ENCODE results near the gene NT5C.

NT5C gene

GRCh38 chr17:75114552-75115314 lies 16.8 kb downstream of the NT5C start:
- Histone ChIP-seq H3K4me1 (ENCODE audit: control insufficient read depth, insufficient read depth, low read length) (peaks cover 4% of the 10 kb centered on the region; the same call in 1 of the 2 replicates), H3K4me3 (ENCODE audit: low read depth, low read length) (peak overlapping the region; percentile 36), H3K9me3 (ENCODE audit: control insufficient read depth, insufficient read depth, low read depth, low read length) (no peaks in the 10 kb centered on the region), H3K27ac (ENCODE audit: extremely low read depth, low read depth, low read length) (peak overlapping the region; percentile 25; the same call in 1 of the 2 replicates), H3K36me3 (ENCODE audit: control insufficient read depth in 2 of 2, insufficient read depth in 1 of 2, low read length in 2 of 2) (peaks cover 0 to 37% of the 10 kb centered on the region in 2 experiments; a peak in 2 of 3 replicates)
- POLR2A ChIA-PET = interaction anchor here (0.5 to 2.8 kb wide), 28 partner anchors 9 to 410 kb away, joined by 3 to 21 read pairs (median 4); partner anchors contain the start of genes ATP5PD, FDXR, GRB2 and HID1
- CTCF ChIA-PET = interaction anchor here (0.6 to 7.1 kb wide), 68 partner anchors 11 to 635 kb away, joined by 3 to 149 read pairs (median 6); partner anchors contain the start of genes ATP5PD, HID1, JPT1 and MIF4GD
- TF ChIP-seq ZNF639 (tag by site-specific recombination; IDR thresholded peaks at IDR 0.05) (no peak), ZXDB (tag by site-specific recombination; IDR thresholded peaks at IDR 0.05) (no peak), ZSCAN16 (tag by site-specific recombination; IDR thresholded peaks at IDR 0.05) (no peak), ZNF121 (tag by site-specific recombination; IDR thresholded peaks at IDR 0.05) (no peak), ZNF184 (tag by site-specific recombination; IDR thresholded peaks at IDR 0.05) (no peak), KLF1 (tag by site-specific recombination; IDR thresholded peaks at IDR 0.05) (no peak), ZNF76 (tag by site-specific recombination; IDR thresholded peaks at IDR 0.05; ENCODE audit: borderline replicate concordance, low read depth) (no peak)

GRCh38 chr17:75113798-75114551 lies 17.6 kb downstream of the NT5C start:
- Histone ChIP-seq H3K36me3 (ENCODE audit: control insufficient read depth in 2 of 2, insufficient read depth in 1 of 2, low read length in 2 of 2) (peaks cover 0 to 35% of the 10 kb centered on the region in 2 experiments; a peak in 2 of 3 replicates), H3K27ac (ENCODE audit: extremely low read depth, low read depth, low read length) (peak overlapping the region; percentile 25; the same call in 1 of the 2 replicates), H3K4me3 (ENCODE audit: low read depth, low read length) (peak overlapping the region; percentile 36), H3K9me3 (ENCODE audit: control insufficient read depth, insufficient read depth, low read depth, low read length) (no peaks in the 10 kb centered on the region), H3K4me1 (ENCODE audit: control insufficient read depth, insufficient read depth, low read length) (peaks cover 9% of the 10 kb centered on the region)
- POLR2A ChIA-PET = interaction anchor here (0.5 to 2.8 kb wide), 29 partner anchors 8 to 411 kb away, joined by 3 to 21 read pairs (median 4); partner anchors contain the start of genes ATP5PD, FDXR, GRB2 and HID1
- CTCF ChIA-PET = interaction anchor here (0.6 to 7.1 kb wide), 71 partner anchors 10 to 1089 kb away, joined by 3 to 149 read pairs (median 6); partner anchors contain the start of genes ATP5PD, HID1, JPT1 and MIF4GD
- TF ChIP-seq ZBTB6 (tag by site-specific recombination; IDR thresholded peaks at IDR 0.05) = 0 out of 2 replicates have a peak, but pooled peaks have one; percentile 28
- TF ChIP-seq ZEB2 (tag by site-specific recombination; IDR thresholded peaks at IDR 0.05) = peak; percentile 27; the same call in 1 of the 2 replicates
- no peak for TF ChIP-seq ZNF558 (tag by site-specific recombination; IDR thresholded peaks at IDR 0.05)
- no peak for TF ChIP-seq ZBTB21 (tag by site-specific recombination; IDR thresholded peaks at IDR 0.05)
- no peak for TF ChIP-seq ZNF449 (tag by site-specific recombination; IDR thresholded peaks at IDR 0.05)
- no peak for TF ChIP-seq ZNF354C (tag by site-specific recombination; IDR thresholded peaks at IDR 0.05; ENCODE audit: borderline replicate concordance, low read depth)
- TF ChIP-seq ZBTB10 (tag by site-specific recombination; IDR thresholded peaks at IDR 0.05) = no peak
- TF ChIP-seq ZNF2 (tag by site-specific recombination; IDR thresholded peaks at IDR 0.05) = no peak
- TF ChIP-seq CTCF (tag by site-specific recombination; IDR thresholded peaks at IDR 0.05) = peak; percentile 79
- no peak for TF ChIP-seq ZNF629 (tag by site-specific recombination; IDR thresholded peaks at IDR 0.05)
- TF ChIP-seq ZNF19 (tag by site-specific recombination; IDR thresholded peaks at IDR 0.05; ENCODE audit: low read depth) = no peak
- 0 out of 2 replicates have a peak, but pooled peaks have one; percentile 41 for TF ChIP-seq ZNF600 (tag by site-specific recombination; IDR thresholded peaks at IDR 0.05)
- TF ChIP-seq ZNF239 (tag by site-specific recombination; IDR thresholded peaks at IDR 0.05) = no peak

All from HEK293 (cell line).